Neuronal stem cell (in vitro differentiated cells): ENCODE data around the gene HSD3B2.

Source experiments
- DNase-seq: peaks from one replicate; pipeline ENCODE4 v3.0.0-alpha.2; 2013; ENCODE audit warnings: low spot score
- H2AFZ ChIP-seq: one replicate; pipeline ENCODE4 v1.6.1; 2013; ENCODE audit warnings: mild to moderate bottlenecking, low read length, inconsistent platforms
- H2AK5ac ChIP-seq: 2 replicates; pipeline ENCODE4 v1.6.1; 2013; ENCODE audit warnings: low read depth, mild to moderate bottlenecking, inconsistent platforms, low read length, moderate library complexity, mixed read lengths
- H2BK120ac ChIP-seq: 2 replicates; pipeline ENCODE4 v1.6.1; 2013; ENCODE audit warnings: low read depth, mild to moderate bottlenecking, inconsistent platforms, low read length, moderate library complexity, mixed read lengths
- H2BK12ac ChIP-seq: one replicate; pipeline ENCODE4 v1.6.1; 2013; ENCODE audit warnings: low read length, inconsistent platforms
- H2BK15ac ChIP-seq: 2 replicates; pipeline ENCODE4 v1.6.1; 2013; ENCODE audit warnings: mild to moderate bottlenecking, low read length, inconsistent platforms, mixed read lengths
- H2BK5ac ChIP-seq: one replicate; pipeline ENCODE4 v1.6.1; 2013; ENCODE audit warnings: inconsistent platforms, mild to moderate bottlenecking, low read length, moderate library complexity
- H3K14ac ChIP-seq: one replicate; pipeline ENCODE4 v1.6.1; 2013; ENCODE audit warnings: low read length, inconsistent platforms
- H3K18ac ChIP-seq: 2 replicates; pipeline ENCODE4 v1.6.1; 2013; ENCODE audit warnings: low read length, inconsistent platforms
- H3K23ac ChIP-seq: 2 replicates; pipeline ENCODE4 v1.6.1; 2013; ENCODE audit warnings: low read depth, mild to moderate bottlenecking, mixed read lengths, low read length, inconsistent platforms; ENCODE audit not compliant: poor library complexity
- H3K27ac ChIP-seq: replicated peaks from 3 replicates; pipeline ENCODE4 v1.5.1; 2013; ENCODE audit warnings: low read length, inconsistent platforms
- H3K27me3 ChIP-seq, 3 experiments: 2 replicates each; pipeline ENCODE4 v1.6.1; 2013; ENCODE audit warnings: low read length in 3 of 3, mild to moderate bottlenecking in 2 of 3, inconsistent platforms in 1 of 3, low read depth in 1 of 3, mixed read lengths in 1 of 3, moderate library complexity in 1 of 3; ENCODE audit not compliant: control insufficient read depth in 3 of 3, insufficient read depth in 3 of 3
- H3K36me3 ChIP-seq, 2 donors: replicated peaks in 1 of 2; 2 replicates each; pipeline ENCODE4 v1.6.1; 2013; ENCODE audit warnings: low read length in 2 of 2; ENCODE audit not compliant: control insufficient read depth in 2 of 2, insufficient read depth in 2 of 2
- H3K4ac ChIP-seq: 2 replicates; pipeline ENCODE4 v1.6.1; 2013; ENCODE audit warnings: inconsistent platforms, mild to moderate bottlenecking, low read length, moderate library complexity
- H3K4me1 ChIP-seq, 2 donors: 1 replicate in 1 of 2; 2 replicates in 1 of 2; pipeline ENCODE4 v1.6.1; 2013; ENCODE audit warnings: low read length in 2 of 2, low read depth in 1 of 2; ENCODE audit not compliant: control insufficient read depth in 2 of 2, insufficient read depth in 1 of 2
- H3K4me2 ChIP-seq: one replicate; pipeline ENCODE4 v1.6.1; 2013; ENCODE audit warnings: mild to moderate bottlenecking, low read length, inconsistent platforms; ENCODE audit not compliant: insufficient read depth, poor library complexity, severe bottlenecking
- H3K4me3 ChIP-seq, 2 donors: 2 replicates each; pipeline ENCODE4 v1.5.1; 2013; ENCODE audit warnings: low read length in 2 of 2, mild to moderate bottlenecking in 2 of 2, inconsistent platforms in 1 of 2, moderate library complexity in 1 of 2
- H3K79me1 ChIP-seq: one replicate; pipeline ENCODE4 v1.6.1; 2013; ENCODE audit warnings: low read depth, mild to moderate bottlenecking, inconsistent platforms, low read length, moderate library complexity
- H3K9ac ChIP-seq: one replicate; pipeline ENCODE4 v1.6.1; 2013; ENCODE audit warnings: mild to moderate bottlenecking, low read depth, low read length, inconsistent platforms; ENCODE audit not compliant: poor library complexity
- H3K9me3 ChIP-seq, 2 donors: replicated peaks in 1 of 2; 2 replicates each; pipeline versions ENCODE3 to v1.6.1; 2013; ENCODE audit warnings: low read length in 2 of 2, mild to moderate bottlenecking in 2 of 2, inconsistent platforms in 1 of 2, low read depth in 1 of 2, mixed read lengths in 1 of 2, moderate library complexity in 1 of 2; ENCODE audit not compliant: control insufficient read depth in 2 of 2, insufficient read depth in 1 of 2
- H4K8ac ChIP-seq: one replicate; pipeline ENCODE4 v1.6.1; 2013; ENCODE audit warnings: low read depth, mild to moderate bottlenecking, inconsistent platforms, low read length, moderate library complexity
- H4K91ac ChIP-seq: one replicate; pipeline ENCODE4 v1.6.1; 2013; ENCODE audit warnings: low read length, low read depth, mild to moderate bottlenecking, inconsistent platforms; ENCODE audit not compliant: poor library complexity
- WGBS, 2 donors: extraction: QIAGEN DNeasy Blood & Tissue Kit; methylation state at CpG; one replicate each; pipeline ENCODE4 v1.1.7; 2013; ENCODE audit warnings: missing lambda C conversion rate in 2 of 2, mixed read lengths in 1 of 2; ENCODE audit not compliant: insufficient read length in 2 of 2, insufficient replicate concordance in 1 of 2; ENCODE audit errors: extremely low coverage in 2 of 2; 5-methylcytosine and 5-hydroxymethylcytosine counted together

The HSD3B2 gene

DNA sequence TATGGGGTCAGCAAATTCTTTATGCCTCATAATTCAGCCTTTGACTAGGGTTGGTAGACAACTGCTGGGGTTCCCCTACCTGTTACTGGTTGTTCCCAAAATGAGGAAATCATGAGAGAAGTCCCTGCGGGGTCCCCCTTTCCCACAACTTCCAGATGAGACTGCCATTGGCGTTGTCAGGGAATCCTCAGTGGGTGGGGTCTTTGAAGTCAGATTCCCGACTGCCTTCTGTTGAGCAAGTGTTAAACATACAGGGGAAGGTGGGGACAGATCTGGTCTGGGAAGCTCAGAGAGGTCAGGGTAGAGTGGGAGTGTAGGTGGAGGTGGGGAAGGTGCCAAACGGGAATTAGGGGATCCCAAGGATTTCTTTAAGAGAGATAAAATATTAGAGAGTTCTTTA, 14.7 kb downstream of the HSD3B2 start:
- DNase-seq: no peak

DNA sequence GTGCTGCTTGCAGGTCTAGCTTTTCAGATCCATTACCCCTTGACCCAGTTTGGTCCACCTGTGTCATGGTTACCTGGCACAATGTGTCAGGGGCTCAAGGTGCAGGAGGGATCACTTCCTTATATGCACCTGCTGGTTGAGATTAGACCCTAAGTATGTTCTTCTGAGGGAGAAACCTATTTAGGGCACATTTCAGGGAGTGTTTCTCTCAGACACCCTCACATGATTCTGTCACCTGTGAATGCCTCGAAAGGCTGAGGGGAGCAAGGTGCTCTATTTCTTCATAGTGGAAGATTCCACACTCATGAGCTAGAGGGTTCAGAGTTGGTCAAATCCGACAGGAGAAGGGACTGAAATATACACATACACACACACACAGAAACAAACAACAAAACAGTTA, 15.5 kb downstream of the HSD3B2 start:
- H4K8ac ChIP-seq: no peak overlapping the region
- H3K36me3 ChIP-seq: no peaks in the 10 kb centered on the region
- no peak for DNase-seq
- no peaks in the 10 kb centered on the region for H3K4me1 ChIP-seq
- H3K27ac ChIP-seq: no peak overlapping the region
- no peak overlapping the region for H3K4me2 ChIP-seq
- H3K79me1 ChIP-seq: no peaks in the 10 kb centered on the region
- H2BK120ac ChIP-seq: no peak overlapping the region
- H3K4ac ChIP-seq: no peak overlapping the region
- H2BK5ac ChIP-seq: no peak overlapping the region
- no peak overlapping the region for H3K18ac ChIP-seq
- no peak overlapping the region for H3K14ac ChIP-seq
- H3K27me3 ChIP-seq: peaks cover 0 to 16% (median 0%) of the 10 kb centered on the region in 3 experiments
- H3K4me3 ChIP-seq: no peak overlapping the region
- H2AFZ ChIP-seq: no peak overlapping the region
- no peak overlapping the region for H2BK15ac ChIP-seq
- no peak overlapping the region for H3K23ac ChIP-seq
- no peak overlapping the region for H2AK5ac ChIP-seq
- H3K9me3 ChIP-seq: no peaks in the 10 kb centered on the region
- H4K91ac ChIP-seq: no peak overlapping the region
- H2BK12ac ChIP-seq: no peak overlapping the region
- no CpG with 5 or more reads among the region's 2 CpGs for WGBS, 2 donors
- H3K9ac ChIP-seq: no peak overlapping the region

More for the DNA sequence above, 14.7 kb downstream of the HSD3B2 start:
- no peak overlapping the region for H2BK120ac ChIP-seq
- H3K36me3 ChIP-seq: no peaks in the 10 kb centered on the region
- H3K4me3 ChIP-seq: no peak overlapping the region
- H2BK12ac ChIP-seq: no peak overlapping the region
- H2AK5ac ChIP-seq: no peak overlapping the region
- no peak overlapping the region for H3K23ac ChIP-seq
- H3K18ac ChIP-seq: no peak overlapping the region
- no peak overlapping the region for H3K14ac ChIP-seq
- H3K9me3 ChIP-seq: no peaks in the 10 kb centered on the region
- no peak overlapping the region for H4K8ac ChIP-seq
- H3K4me2 ChIP-seq: no peak overlapping the region
- H4K91ac ChIP-seq: no peak overlapping the region
- WGBS, 2 donors: no CpG with 5 or more reads among the region's 4 CpGs
- H2BK5ac ChIP-seq: no peak overlapping the region
- no peak overlapping the region for H3K9ac ChIP-seq
- no peak overlapping the region for H3K27ac ChIP-seq
- no peaks in the 10 kb centered on the region for H3K4me1 ChIP-seq
- H2AFZ ChIP-seq: no peak overlapping the region
- peaks cover 0 to 16% (median 0%) of the 10 kb centered on the region in 3 experiments for H3K27me3 ChIP-seq
- H3K79me1 ChIP-seq: no peaks in the 10 kb centered on the region
- H3K4ac ChIP-seq: no peak overlapping the region
- H2BK15ac ChIP-seq: no peak overlapping the region

DNA sequence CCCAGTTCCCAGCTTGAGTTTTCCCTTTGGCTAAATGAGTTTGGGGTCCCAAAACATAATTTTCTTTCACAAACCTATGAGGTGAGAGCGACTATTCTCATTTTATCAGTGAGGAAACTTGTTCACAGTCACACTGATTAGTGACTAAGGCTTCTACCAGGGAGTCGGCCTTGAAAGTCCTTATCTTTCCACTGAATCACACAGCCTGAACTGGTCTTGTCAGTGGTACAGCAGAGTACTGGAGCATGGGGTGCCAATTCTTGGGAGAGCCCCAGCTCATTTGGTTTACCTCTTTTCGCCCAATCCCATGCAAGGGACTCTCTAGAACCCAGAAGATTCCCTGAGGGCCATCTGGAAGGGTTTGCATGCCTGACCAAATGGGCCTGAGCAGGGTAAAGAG, 16.9 kb downstream of the HSD3B2 start:
- no peaks in the 10 kb centered on the region for H3K36me3 ChIP-seq
- no peak overlapping the region for H2BK15ac ChIP-seq
- H2AK5ac ChIP-seq: no peak overlapping the region
- H3K4me3 ChIP-seq: no peak overlapping the region
- no CpG with 5 or more reads among the region's 3 CpGs for WGBS, 2 donors
- no peaks in the 10 kb centered on the region for H3K79me1 ChIP-seq
- no peak overlapping the region for H2BK5ac ChIP-seq
- no peak overlapping the region for H2BK120ac ChIP-seq
- H3K27ac ChIP-seq: no peak overlapping the region
- no peak overlapping the region for H3K14ac ChIP-seq
- no peak overlapping the region for H2BK12ac ChIP-seq
- H2AFZ ChIP-seq: no peak overlapping the region
- no peak overlapping the region for H3K9ac ChIP-seq
- no peak overlapping the region for H3K23ac ChIP-seq
- no peak overlapping the region for H3K4ac ChIP-seq
- peaks cover 0 to 16% (median 0%) of the 10 kb centered on the region in 3 experiments for H3K27me3 ChIP-seq
- no peak overlapping the region for H3K18ac ChIP-seq
- no peak overlapping the region for H3K4me2 ChIP-seq
- no peak for DNase-seq
- no peaks in the 10 kb centered on the region for H3K4me1 ChIP-seq
- no peak overlapping the region for H4K8ac ChIP-seq
- H4K91ac ChIP-seq: no peak overlapping the region
- no peaks in the 10 kb centered on the region for H3K9me3 ChIP-seq

DNA sequence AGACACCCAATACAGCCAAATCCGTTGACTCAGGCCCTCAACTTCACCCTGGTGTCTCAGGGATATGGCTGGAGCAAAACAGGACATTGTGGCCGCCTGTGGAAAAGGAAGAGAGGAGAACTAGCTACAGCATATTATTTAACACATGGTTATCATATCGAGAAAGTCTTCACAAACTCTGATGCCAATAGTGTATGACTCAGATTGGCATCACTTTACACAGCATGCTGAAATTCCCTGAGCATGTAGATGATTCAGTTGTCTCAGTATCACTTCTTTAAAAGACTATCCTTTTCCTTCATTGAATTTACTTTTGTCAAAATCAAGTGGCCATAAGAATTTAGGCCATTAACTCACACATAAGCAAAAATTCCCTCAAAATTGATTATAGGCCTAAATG, 20.1 kb downstream of the HSD3B2 start:
- Histone ChIP-seq H2BK12ac (no peak overlapping the region), H3K9ac (no peak overlapping the region), H2BK120ac (no peak overlapping the region), H3K23ac (no peak overlapping the region), H3K4me1 (no peaks in the 10 kb centered on the region), H2BK5ac (no peak overlapping the region), H3K4me3 (no peak overlapping the region), H3K79me1 (no peaks in the 10 kb centered on the region), H4K8ac (no peak overlapping the region), H2AFZ (no peak overlapping the region), H3K27ac (no peak overlapping the region), H4K91ac (no peak overlapping the region), H3K36me3 (no peaks in the 10 kb centered on the region), H3K14ac (no peak overlapping the region), H2BK15ac (no peak overlapping the region), H3K4ac (no peak overlapping the region), H3K18ac (no peak overlapping the region), H3K9me3 (no peaks in the 10 kb centered on the region), H3K27me3 (peaks cover 0 to 8% (median 0%) of the 10 kb centered on the region in 3 experiments), H2AK5ac (no peak overlapping the region), H3K4me2 (no peak overlapping the region)
- no CpG with 5 or more reads among the region's 3 CpGs for WGBS, 2 donors
- no peak for DNase-seq
